ENCODE results near the gene CLCF1. TPM values are rescaled to one million over a fixed set of nuclear protein-coding genes. Genes with fewer than 3 reads are reported as not detected.
A peak's percentile ranks its signal among the peaks of the same experiment; 100 is the strongest.

The CLCF1 gene
- total and polyA plus RNA-seq, 2 of the 13 experiments (the other 11 are each of a cell fraction or from before 2014, with no cell fraction given), result 0.49 to 0.78 TPM

- TF ChIP-seq ZFYVE20 (CRISPR knock-in tag; IDR thresholded peaks at IDR 0.05; ENCODE audit: borderline replicate concordance, low read depth) (no peak), CC2D1A (CRISPR knock-in tag; IDR thresholded peaks at IDR 0.05) (no peak), FOXK2 (IDR thresholded peaks at IDR 0.05) (0 out of 2 replicates have a peak, but pooled peaks have one; percentile 3), EZH2 (conservative IDR thresholded peaks at IDR 0.05; ENCODE audit: low read depth, low read length) (no peak), SATB2 (CRISPR knock-in tag; IDR thresholded peaks at IDR 0.05) (no peak), POLR2A (IDR thresholded peaks at IDR 0.05; ENCODE audit: insufficient read depth in 1 of 2, low read depth in 2 of 2, low read length in 2 of 2) (peak; percentile 48 to 95; a peak in 2 of 4 replicates), ZNF354B (CRISPR knock-in tag; IDR thresholded peaks at IDR 0.05) (no peak), ZNF773 (CRISPR knock-in tag; IDR thresholded peaks at IDR 0.05; ENCODE audit: borderline replicate concordance) (peak; percentile 69; the same call in 1 of the 2 replicates), DBP (CRISPR knock-in tag; IDR thresholded peaks at IDR 0.05; ENCODE audit: not compliant biosample characterization) (no peak), ZFP90 (CRISPR knock-in tag; IDR thresholded peaks at IDR 0.05; ENCODE audit: borderline replicate concordance) (peak; percentile 15; the same call in 1 of the 2 replicates), TCF7 (IDR thresholded peaks at IDR 0.05; ENCODE audit: low read depth) (no peak), IRF1 (CRISPR knock-in tag; IDR thresholded peaks at IDR 0.05; ENCODE audit: low read depth) (no peak), HNF1B (CRISPR knock-in tag; IDR thresholded peaks at IDR 0.05) (peak; percentile 56; the same call in 1 of the 2 replicates), ZNF235 (CRISPR knock-in tag; IDR thresholded peaks at IDR 0.05; ENCODE audit: borderline replicate concordance) (peak; percentile 71; the same call in 1 of the 2 replicates), ZNF660 (CRISPR knock-in tag; IDR thresholded peaks at IDR 0.05; ENCODE audit: borderline replicate concordance, low read depth) (no peak), USF2 (IDR thresholded peaks at IDR 0.05; ENCODE audit: low read depth, low read length) (no peak), USF2 (CRISPR knock-in tag; IDR thresholded peaks at IDR 0.05; ENCODE audit: borderline replicate concordance) (peak; percentile 46; the same call in 1 of the 2 replicates), ZNF546 (CRISPR knock-in tag; conservative IDR thresholded peaks at IDR 0.05) (no peak), ZNF720 (CRISPR knock-in tag; IDR thresholded peaks at IDR 0.05) (no peak), MED1 (CRISPR knock-in tag; IDR thresholded peaks at IDR 0.05) (0 out of 2 replicates have a peak, but pooled peaks have one; percentile 34), NR2F6 (IDR thresholded peaks at IDR 0.05) (no peak), NR2F6 (CRISPR knock-in tag; IDR thresholded peaks at IDR 0.05) (peak; percentile 33; the same call in 1 of the 2 replicates), SMAD9 (CRISPR knock-in tag; IDR thresholded peaks at IDR 0.05) (no peak), ZKSCAN1 (IDR thresholded peaks at IDR 0.05; ENCODE audit: low read length) (no peak), KDM2A (CRISPR knock-in tag; IDR thresholded peaks at IDR 0.05; ENCODE audit: borderline replicate concordance, low read depth) (peak; percentile 92), ZBTB21 (CRISPR knock-in tag; IDR thresholded peaks at IDR 0.05) (no peak)
Measured at GRCh38 chr11:67317205-67317887, 56.1 kb downstream of the CLCF1 start (continued).

Measured in HepG2 (cell line).